Panc1 (cell line): Measurements from ENCODE around the gene MDM2. TPM values are rescaled to one million over a fixed set of nuclear protein-coding genes. Genes with fewer than 3 reads are reported as not detected.

ENCODE experiments used
- ATAC-seq: fragments of 200-7000 bp; cut with Tn5 transposase; 2 replicates; pipeline ENCODE4 v1.9.1; 2020; ENCODE audit warnings: mild to moderate bottlenecking, moderate library complexity
- BruUV-seq: library from RNA; stranded (reverse); fragments of 400-500 nt; replicated peaks from 2 replicates; lab custom pipeline; 2021; lab: Mats Ljungman, UMichigan
- CTCF ChIA-PET: fragments of 300-600 bp; sonication (Branson Sonifier 250); formaldehyde crosslinking; loops from one replicate; lab custom pipeline; 2022; ENCODE audit warnings: antibody characterized with exemption; lab: Charles Lee
- POLR2A ChIA-PET: fragments of 300-600 bp; sonication (Branson Sonifier 250); formaldehyde crosslinking; loops from one replicate; lab custom pipeline; 2022; ENCODE audit warnings: antibody characterized with exemption; lab: Charles Lee
- DNase-seq: peaks from one replicate; pipeline ENCODE4 v3.0.0-alpha.2; 2010; ENCODE audit warnings: low read depth, low spot score
- H3K27ac ChIP-seq: 2 replicates; pipeline ENCODE4 v1.5.1; 2011; ENCODE audit warnings: mild to moderate bottlenecking, low read length, inconsistent platforms
- H3K27me3 ChIP-seq: fragments of 200-500 bp; sonication (Bioruptor generic); 2 replicates; pipeline ENCODE4 v1.6.0; 2014; ENCODE audit warnings: low read length, inconsistent platforms; ENCODE audit not compliant: control insufficient read depth, insufficient read depth
- H3K36me3 ChIP-seq: fragments of 200-500 bp; sonication (Bioruptor generic); 2 replicates; pipeline ENCODE4 v1.5.1; 2014; ENCODE audit warnings: inconsistent platforms, mild to moderate bottlenecking, low read length, moderate library complexity; ENCODE audit not compliant: control insufficient read depth, insufficient read depth
- H3K4me1 ChIP-seq: 2 replicates; pipeline ENCODE4 v1.5.1; 2011; ENCODE audit warnings: inconsistent platforms, mild to moderate bottlenecking, low read length, moderate library complexity; ENCODE audit not compliant: control insufficient read depth, insufficient read depth
- H3K4me3 ChIP-seq, 2 experiments: 2 replicates each; pipeline ENCODE4 v1.5.1; 2011 to 2012; ENCODE audit warnings: low read depth in 2 of 2, low read length in 2 of 2, mild to moderate bottlenecking in 2 of 2, inconsistent platforms in 1 of 2, moderate library complexity in 1 of 2
- H3K9me3 ChIP-seq: fragments of 200-500 bp; sonication (Bioruptor generic); 2 replicates; pipeline ENCODE4 v1.5.1; 2014; ENCODE audit warnings: low read depth, mild to moderate bottlenecking, inconsistent platforms, low read length, moderate library complexity; ENCODE audit not compliant: control insufficient read depth, insufficient read depth
- POLR2AphosphoS5 ChIP-seq: IDR thresholded peaks from 2 replicates; pipeline ENCODE4 v1.6.1; 2012; ENCODE audit warnings: mild to moderate bottlenecking, low read depth, low read length, moderate library complexity
- SIN3A ChIP-seq: IDR thresholded peaks from 2 replicates; pipeline ENCODE4 v1.6.1; 2012; ENCODE audit warnings: low read depth, mild to moderate bottlenecking, low read length, moderate library complexity, borderline replicate concordance; ENCODE audit not compliant: insufficient read depth
- TCF7L2 ChIP-seq: IDR thresholded peaks from 2 replicates; pipeline ENCODE4 v1.6.1; 2011; ENCODE audit warnings: mild to moderate bottlenecking, low read depth, low read length, inconsistent platforms
- in situ Hi-C: cut with HindIII; loops from 2 replicates; pipeline ENCODE4 v1.10.0; 2016; ENCODE audit warnings: low sequenced_read_pairs, low pct_unique_long_range_greater_than_20kb
- intact Hi-C: fragments of 100-400 bp; cut with micrococcal nuclease; formaldehyde crosslinking; loops from one replicate; pipeline ENCODE4 v1.10.0; 2022; ENCODE audit not compliant: unreplicated experiment
- total RNA-seq: library from RNA; stranded (reverse); gene quantifications from one replicate; pipeline ENCODE4 v1.2.1, GENCODE V29; 2021; ENCODE audit not compliant: unreplicated experiment
- TF ChIP-seq, protein P1 (sequence below), 2 experiments: IDR thresholded peaks; 2 replicates each; pipeline ENCODE4 v1.6.1; 2011 to 2012; ENCODE audit warnings: low read depth in 2 of 2, control low read depth in 1 of 2, low read length in 1 of 2, mild to moderate bottlenecking in 1 of 2, moderate library complexity in 1 of 2; ENCODE audit not compliant: insufficient read depth in 1 of 2
- TF ChIP-seq, protein P2 (sequence below): fragments of 450-650 bp; IDR thresholded peaks from 2 replicates; pipeline ENCODE4 v1.5.1; 2017; ENCODE audit warnings: mild to moderate bottlenecking

Gene MDM2
- total RNA-seq, 1 experiment from 2014 or later = 101 TPM

DNA sequence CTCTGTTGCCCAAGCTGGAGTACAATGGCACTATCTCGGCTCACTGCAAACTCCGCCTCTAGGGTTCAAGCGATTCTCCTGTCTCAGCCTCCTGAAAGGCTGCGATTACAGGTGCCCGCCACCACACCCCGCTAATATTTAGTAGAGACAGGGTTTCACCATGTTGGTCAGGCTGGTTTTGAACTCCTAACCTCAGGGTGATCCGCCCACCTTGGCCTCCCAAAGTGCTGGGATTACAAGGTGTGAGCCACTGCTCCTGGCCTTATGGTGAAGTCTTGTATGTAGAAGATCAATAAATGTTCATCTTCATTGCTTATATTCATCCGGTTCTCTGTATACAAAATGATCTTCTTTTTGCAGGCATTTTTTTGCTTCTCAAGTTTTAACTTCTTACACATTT, 47.8 kb downstream of the MDM2 start:
- Histone ChIP-seq H3K27me3 (no peaks in the 10 kb centered on the region), H3K36me3 (no peaks in the 10 kb centered on the region), H3K9me3 (no peaks in the 10 kb centered on the region), H3K27ac (no peak overlapping the region), H3K4me1 (no peaks in the 10 kb centered on the region), H3K4me3 (no peak overlapping the region)
- CTCF ChIA-PET = no interaction called here
- DNase-seq (no peak), ATAC-seq (no peak)
- TF ChIP-seq TCF7L2 = no peak
- TF ChIP-seq POLR2AphosphoS5 = no peak
- TF ChIP-seq SIN3A = no peak
- TF ChIP-seq, protein P1, sequence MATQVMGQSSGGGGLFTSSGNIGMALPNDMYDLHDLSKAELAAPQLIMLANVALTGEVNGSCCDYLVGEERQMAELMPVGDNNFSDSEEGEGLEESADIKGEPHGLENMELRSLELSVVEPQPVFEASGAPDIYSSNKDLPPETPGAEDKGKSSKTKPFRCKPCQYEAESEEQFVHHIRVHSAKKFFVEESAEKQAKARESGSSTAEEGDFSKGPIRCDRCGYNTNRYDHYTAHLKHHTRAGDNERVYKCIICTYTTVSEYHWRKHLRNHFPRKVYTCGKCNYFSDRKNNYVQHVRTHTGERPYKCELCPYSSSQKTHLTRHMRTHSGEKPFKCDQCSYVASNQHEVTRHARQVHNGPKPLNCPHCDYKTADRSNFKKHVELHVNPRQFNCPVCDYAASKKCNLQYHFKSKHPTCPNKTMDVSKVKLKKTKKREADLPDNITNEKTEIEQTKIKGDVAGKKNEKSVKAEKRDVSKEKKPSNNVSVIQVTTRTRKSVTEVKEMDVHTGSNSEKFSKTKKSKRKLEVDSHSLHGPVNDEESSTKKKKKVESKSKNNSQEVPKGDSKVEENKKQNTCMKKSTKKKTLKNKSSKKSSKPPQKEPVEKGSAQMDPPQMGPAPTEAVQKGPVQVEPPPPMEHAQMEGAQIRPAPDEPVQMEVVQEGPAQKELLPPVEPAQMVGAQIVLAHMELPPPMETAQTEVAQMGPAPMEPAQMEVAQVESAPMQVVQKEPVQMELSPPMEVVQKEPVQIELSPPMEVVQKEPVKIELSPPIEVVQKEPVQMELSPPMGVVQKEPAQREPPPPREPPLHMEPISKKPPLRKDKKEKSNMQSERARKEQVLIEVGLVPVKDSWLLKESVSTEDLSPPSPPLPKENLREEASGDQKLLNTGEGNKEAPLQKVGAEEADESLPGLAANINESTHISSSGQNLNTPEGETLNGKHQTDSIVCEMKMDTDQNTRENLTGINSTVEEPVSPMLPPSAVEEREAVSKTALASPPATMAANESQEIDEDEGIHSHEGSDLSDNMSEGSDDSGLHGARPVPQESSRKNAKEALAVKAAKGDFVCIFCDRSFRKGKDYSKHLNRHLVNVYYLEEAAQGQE (IDR thresholded peaks at IDR 0.05; ENCODE audit: insufficient read depth in 1 of 2, low read depth in 2 of 2, low read length in 1 of 2) = no peak
- TF ChIP-seq, protein P2, sequence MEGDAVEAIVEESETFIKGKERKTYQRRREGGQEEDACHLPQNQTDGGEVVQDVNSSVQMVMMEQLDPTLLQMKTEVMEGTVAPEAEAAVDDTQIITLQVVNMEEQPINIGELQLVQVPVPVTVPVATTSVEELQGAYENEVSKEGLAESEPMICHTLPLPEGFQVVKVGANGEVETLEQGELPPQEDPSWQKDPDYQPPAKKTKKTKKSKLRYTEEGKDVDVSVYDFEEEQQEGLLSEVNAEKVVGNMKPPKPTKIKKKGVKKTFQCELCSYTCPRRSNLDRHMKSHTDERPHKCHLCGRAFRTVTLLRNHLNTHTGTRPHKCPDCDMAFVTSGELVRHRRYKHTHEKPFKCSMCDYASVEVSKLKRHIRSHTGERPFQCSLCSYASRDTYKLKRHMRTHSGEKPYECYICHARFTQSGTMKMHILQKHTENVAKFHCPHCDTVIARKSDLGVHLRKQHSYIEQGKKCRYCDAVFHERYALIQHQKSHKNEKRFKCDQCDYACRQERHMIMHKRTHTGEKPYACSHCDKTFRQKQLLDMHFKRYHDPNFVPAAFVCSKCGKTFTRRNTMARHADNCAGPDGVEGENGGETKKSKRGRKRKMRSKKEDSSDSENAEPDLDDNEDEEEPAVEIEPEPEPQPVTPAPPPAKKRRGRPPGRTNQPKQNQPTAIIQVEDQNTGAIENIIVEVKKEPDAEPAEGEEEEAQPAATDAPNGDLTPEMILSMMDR = no peak
- intact Hi-C loops (no loop called here), in situ Hi-C loops (no loop called here)
- POLR2A ChIA-PET = no interaction called here
- BruUV-seq = no TSS peak

DNA sequence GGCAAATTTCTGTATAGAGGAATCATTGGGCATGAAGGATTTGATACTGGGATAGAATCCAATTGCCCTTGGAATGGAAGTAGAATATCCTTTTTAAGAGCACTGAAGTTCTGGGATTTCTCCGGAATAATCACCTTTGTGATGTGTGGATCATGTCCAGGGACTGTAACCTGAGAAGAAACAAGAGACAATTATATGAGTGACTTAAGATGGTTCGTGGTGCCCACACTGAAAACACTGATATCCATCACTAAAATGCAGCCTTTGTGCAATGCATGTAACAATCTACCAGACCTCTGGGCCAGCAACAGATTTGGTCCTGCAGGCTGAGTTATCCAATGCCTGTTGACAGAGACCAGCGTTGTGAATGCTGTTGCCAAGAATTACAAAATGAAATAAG, 48.5 kb downstream of the MDM2 start:
- Histone ChIP-seq H3K36me3 (no peaks in the 10 kb centered on the region), H3K27me3 (no peaks in the 10 kb centered on the region), H3K4me1 (no peaks in the 10 kb centered on the region), H3K9me3 (no peaks in the 10 kb centered on the region), H3K4me3 (no peak overlapping the region), H3K27ac (no peak overlapping the region)
- no TSS peak for BruUV-seq
- DNase-seq (no peak), ATAC-seq (no peak)
- TF ChIP-seq, protein P1 (IDR thresholded peaks at IDR 0.05; ENCODE audit: insufficient read depth in 1 of 2, low read depth in 2 of 2, low read length in 1 of 2) = no peak
- intact Hi-C loops = no loop called here
- ChIA-PET POLR2A (no interaction called here), CTCF (no interaction called here)
- in situ Hi-C loops = no loop called here
